ENCODE results near the gene CAPN9. TPM values are rescaled to one million over a fixed set of nuclear protein-coding genes. Genes with fewer than 3 reads are reported as not detected.

Gene CAPN9
- total and polyA plus RNA-seq, 9 of the 15 experiments (the other 6 are each of a cell fraction or from before 2014, with no cell fraction given): not detected

GRCh38 chr1:230793463-230793745 lies 46.2 kb downstream of the CAPN9 start:
- FAIRE-seq: no peak
- H3K79me2 ChIP-seq (ENCODE audit: control insufficient read depth, insufficient read depth, low read length): no peaks in the 10 kb centered on the region
- H3K27me3 ChIP-seq (ENCODE audit: control insufficient read depth in 2 of 2, insufficient read depth in 2 of 2, low read length in 2 of 2): peaks cover 46 to 67% of the 10 kb centered on the region in 2 experiments
- no peaks in the 10 kb centered on the region for H3K4me1 ChIP-seq (replicated peaks in 1 of 2; ENCODE audit: control insufficient read depth in 2 of 2, insufficient read depth in 2 of 2, low read length in 2 of 2)
- in situ Hi-C loops (cut with MboI) (no loop called here), intact Hi-C loops (cut with micrococcal nuclease) (loop anchor here (10.0 kb wide), 1 partner anchor 221 kb away; no protein-coding TSS in a partner anchor)
- no peak overlapping the region for H2AFZ ChIP-seq (ENCODE audit: low read depth, low read length)
- ATAC-seq: no peak
- TF ChIP-seq RREB1 (CRISPR knock-in tag; IDR thresholded peaks at IDR 0.05) (no peak), CREB1 (IDR thresholded peaks at IDR 0.05) (no peak), CREB1 (CRISPR knock-in tag; IDR thresholded peaks at IDR 0.05) (no peak), PHB2 (IDR thresholded peaks at IDR 0.05; ENCODE audit: low read depth) (no peak), ZNF121 (CRISPR knock-in tag; conservative IDR thresholded peaks at IDR 0.05) (no peak), PHB (CRISPR knock-in tag; IDR thresholded peaks at IDR 0.05) (no peak)
- TF ChIP-seq, protein P1, sequence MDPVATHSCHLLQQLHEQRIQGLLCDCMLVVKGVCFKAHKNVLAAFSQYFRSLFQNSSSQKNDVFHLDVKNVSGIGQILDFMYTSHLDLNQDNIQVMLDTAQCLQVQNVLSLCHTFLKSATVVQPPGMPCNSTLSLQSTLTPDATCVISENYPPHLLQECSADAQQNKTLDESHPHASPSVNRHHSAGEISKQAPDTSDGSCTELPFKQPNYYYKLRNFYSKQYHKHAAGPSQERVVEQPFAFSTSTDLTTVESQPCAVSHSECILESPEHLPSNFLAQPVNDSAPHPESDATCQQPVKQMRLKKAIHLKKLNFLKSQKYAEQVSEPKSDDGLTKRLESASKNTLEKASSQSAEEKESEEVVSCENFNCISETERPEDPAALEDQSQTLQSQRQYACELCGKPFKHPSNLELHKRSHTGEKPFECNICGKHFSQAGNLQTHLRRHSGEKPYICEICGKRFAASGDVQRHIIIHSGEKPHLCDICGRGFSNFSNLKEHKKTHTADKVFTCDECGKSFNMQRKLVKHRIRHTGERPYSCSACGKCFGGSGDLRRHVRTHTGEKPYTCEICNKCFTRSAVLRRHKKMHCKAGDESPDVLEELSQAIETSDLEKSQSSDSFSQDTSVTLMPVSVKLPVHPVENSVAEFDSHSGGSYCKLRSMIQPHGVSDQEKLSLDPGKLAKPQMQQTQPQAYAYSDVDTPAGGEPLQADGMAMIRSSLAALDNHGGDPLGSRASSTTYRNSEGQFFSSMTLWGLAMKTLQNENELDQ (CRISPR knock-in tag; IDR thresholded peaks at IDR 0.05; ENCODE audit: borderline replicate concordance): no peak
- H4K20me1 ChIP-seq (replicated peaks; ENCODE audit: control insufficient read depth, insufficient read depth, low read length): no peaks in the 10 kb centered on the region; the same call in 1 of the 2 replicates
- no peaks in the 10 kb centered on the region for H3K9me1 ChIP-seq (ENCODE audit: control insufficient read depth, insufficient read depth, low read length)
- no peak overlapping the region for H3K4me2 ChIP-seq (ENCODE audit: insufficient read depth, low read length)
- H3K9ac ChIP-seq (ENCODE audit: insufficient read depth in 1 of 2, low read depth in 2 of 2, low read length in 2 of 2): no peak overlapping the region
- H3K27ac ChIP-seq (ENCODE audit: extremely low read depth, low read depth, low read length): no peak overlapping the region
- CTCF ChIA-PET (ENCODE audit: low intra/inter-chr PET ratio): no interaction called here
- BruUV-seq (replicated peaks): no TSS peak
- POLR2A ChIA-PET: interaction anchor here (0.7 kb wide), 1 partner anchor 8 kb away, joined by 3 read pairs; no protein-coding TSS in a partner anchor
- no peak overlapping the region for H3K4me3 ChIP-seq
- DNase-seq (ENCODE audit: extremely low read depth in 1 of 4, low spot score in 3 of 4): no peak
- H3K36me3 ChIP-seq (ENCODE audit: control insufficient read depth, insufficient read depth, low read length): no peaks in the 10 kb centered on the region
- 1% methylated on average over 9 of the region's 9 CpGs for WGBS (ENCODE audit: insufficient coverage, low coverage, missing lambda C conversion rate)
- H3K9me3 ChIP-seq (replicated peaks; ENCODE audit: control insufficient read depth, insufficient read depth, low read depth, low read length): no peaks in the 10 kb centered on the region
